Measurements from ENCODE around the gene GATC. TPM values are rescaled to one million over a fixed set of nuclear protein-coding genes. Genes with fewer than 3 reads are reported as not detected.

Gene GATC
- polyA plus RNA-seq (2013, experiment 1 of 2; ENCODE audit: insufficient read length) = 14.1 TPM
- polyA plus RNA-seq (2013, experiment 2 of 2; ENCODE audit: insufficient read length) = 15.6 TPM

- DNase-seq = peak; percentile 82
These were observed at the start of gene GATC, which contains the start of gene TRIAP1 for GRCh38 chr12:120445911-120446843. Gene GATC, plus strand, starts transcription at chr12:120446444. Its CDS starts 37 bp downstream, at chr12:120446481. Gene TRIAP1, minus strand, starts transcription at chr12:120446384. Its CDS starts 12 bp downstream, at chr12:120446372.

DNA sequence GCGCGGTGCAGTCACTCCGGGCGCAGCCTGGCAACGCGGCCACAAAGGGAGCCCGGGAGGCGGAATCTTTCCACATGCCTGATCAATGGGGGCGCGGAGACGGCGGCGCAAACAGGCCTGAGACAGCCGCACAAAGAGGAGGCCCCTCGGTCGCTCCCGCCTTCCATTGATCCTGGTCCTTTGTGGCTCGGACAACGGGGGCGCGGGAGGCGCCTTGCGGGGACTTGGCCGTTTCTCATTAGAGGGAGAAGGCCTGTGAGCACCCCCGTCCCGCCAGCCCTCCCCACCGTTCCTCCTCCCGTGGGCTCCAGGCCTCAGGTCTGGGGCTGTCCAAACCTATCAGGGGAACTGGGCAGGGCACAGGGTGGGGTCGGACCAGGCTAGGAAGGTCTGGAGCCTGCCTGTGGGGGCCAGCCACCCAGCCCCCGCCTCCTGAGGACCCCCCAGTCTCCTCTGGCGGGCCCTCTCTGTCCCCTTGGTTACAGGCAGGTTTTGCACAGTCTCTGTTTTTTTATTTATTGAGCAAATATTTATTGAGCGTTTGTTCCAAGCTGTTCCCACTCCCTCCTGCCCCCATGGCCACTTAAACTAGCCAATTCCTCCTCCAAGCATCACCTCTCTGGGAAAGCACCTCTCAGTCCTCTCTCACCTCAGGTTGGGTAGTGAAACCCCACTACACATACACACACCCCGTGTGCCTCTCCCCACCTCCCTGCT, 48.3 kb upstream of the GATC start:
- no peak for DNase-seq

- DNase-seq = peak; percentile 19
These were observed 46.7 kb upstream of the GATC start for GRCh38 chr12:120399531-120399930.

- DNase-seq = no peak
These were observed 44.0 kb upstream of the GATC start for GRCh38 chr12:120402217-120402616.

- DNase-seq = no peak
These were observed 42.4 kb upstream of the GATC start for GRCh38 chr12:120403869-120404268.

- DNase-seq = no peak
These were observed 42.0 kb upstream of the GATC start for GRCh38 chr12:120404271-120404670.

- no peak for DNase-seq
These were observed 40.2 kb upstream of the GATC start for GRCh38 chr12:120406069-120406468.

DNA sequence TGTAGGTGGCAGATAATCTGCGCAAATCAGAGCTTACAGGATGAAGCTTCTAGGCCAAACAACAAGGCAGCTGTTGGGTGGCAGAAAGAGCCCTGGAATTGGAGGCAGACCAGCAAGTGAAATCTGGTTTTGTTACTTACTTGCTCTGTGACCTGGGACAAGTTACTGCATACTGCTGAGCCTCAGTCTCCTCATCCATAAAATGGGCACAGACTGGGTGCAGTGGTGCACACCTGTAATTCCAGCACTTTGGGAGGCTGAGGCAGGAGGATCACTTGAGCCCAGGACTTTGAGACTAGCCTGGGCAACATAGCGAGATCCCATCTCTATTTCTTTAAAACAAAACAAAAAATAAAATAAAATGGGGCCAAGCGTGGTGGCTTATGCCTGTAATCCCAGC, 39.7 kb upstream of the GATC start:
- no peak for DNase-seq

DNA sequence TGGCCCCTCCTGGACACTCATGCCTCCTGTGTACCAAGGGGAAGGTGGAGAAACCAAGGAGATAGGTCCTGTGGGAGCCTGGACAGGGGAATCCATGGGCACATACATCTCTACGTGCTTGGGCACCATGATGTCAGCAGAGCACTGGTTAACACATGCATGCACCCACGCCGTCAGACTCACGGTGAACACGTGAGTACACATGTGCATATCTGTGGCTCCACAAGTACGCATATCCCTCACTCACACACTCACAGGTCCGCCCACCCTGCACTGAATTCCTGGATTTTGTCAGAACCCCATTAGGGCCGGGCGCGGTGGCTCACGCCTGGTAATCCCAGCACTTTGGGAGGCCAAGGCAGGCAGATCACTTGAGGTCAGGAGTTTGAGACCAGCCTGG, 37.5 kb upstream of the GATC start:
- DNase-seq = no peak

DNA sequence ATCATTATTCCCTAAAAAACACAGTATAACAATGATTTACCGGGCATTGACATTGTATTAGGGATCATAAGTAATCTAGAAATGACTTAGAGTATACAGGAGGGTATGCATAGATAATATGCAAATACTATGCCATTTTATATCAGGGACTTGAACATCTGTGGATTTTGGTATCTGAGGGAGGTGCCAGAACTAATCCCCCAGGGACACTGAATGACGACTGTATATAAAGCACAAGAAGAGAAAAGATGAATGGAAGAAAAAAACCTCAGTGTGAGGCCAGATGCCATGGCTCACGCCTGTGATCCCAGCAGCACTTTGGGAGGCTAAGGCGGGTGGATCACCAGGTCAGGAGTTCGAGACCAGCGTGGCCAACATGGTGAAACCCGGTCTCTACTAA, 33.8 kb upstream of the GATC start:
- no peak for DNase-seq

DNA sequence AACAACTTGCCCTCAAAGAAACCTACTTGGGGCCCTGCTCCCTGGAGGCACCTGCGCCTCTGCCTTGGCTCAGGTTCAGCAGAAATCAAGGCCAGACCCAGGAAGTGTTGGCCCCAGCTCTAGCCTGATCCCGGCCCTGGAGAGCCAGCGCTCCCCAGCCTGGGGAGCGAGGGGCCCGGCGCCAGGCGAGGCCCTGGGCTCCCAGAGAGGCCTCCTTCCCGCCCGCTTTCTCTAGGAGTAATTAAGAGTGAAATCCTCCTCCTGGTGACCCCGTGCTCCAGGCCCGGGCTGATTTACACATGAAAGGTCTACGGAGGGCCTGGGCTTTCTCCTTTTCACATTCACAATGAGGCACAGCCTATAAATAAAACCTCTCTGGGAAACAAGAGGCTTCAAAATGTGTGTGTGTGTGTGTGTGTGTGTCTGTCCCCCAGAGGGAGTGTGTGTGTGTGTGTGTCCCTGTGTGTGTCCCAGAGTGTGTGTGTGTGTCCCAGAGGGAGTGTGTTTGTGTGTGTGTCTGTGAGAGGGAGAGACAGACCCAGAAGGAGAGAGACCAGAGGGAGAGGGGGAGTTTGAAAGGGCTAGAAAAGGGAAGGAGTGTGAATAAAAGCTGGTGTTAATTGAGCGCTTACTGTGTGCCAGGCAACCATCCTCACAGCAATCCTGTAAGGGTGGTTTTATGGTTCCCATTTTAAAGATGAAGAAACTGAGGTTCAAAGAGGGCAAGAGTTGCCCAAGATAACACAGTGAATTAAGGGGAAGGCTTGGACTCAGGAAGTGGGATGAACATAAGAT, 32.1 kb upstream of the GATC start:
- no peak for DNase-seq

DNA sequence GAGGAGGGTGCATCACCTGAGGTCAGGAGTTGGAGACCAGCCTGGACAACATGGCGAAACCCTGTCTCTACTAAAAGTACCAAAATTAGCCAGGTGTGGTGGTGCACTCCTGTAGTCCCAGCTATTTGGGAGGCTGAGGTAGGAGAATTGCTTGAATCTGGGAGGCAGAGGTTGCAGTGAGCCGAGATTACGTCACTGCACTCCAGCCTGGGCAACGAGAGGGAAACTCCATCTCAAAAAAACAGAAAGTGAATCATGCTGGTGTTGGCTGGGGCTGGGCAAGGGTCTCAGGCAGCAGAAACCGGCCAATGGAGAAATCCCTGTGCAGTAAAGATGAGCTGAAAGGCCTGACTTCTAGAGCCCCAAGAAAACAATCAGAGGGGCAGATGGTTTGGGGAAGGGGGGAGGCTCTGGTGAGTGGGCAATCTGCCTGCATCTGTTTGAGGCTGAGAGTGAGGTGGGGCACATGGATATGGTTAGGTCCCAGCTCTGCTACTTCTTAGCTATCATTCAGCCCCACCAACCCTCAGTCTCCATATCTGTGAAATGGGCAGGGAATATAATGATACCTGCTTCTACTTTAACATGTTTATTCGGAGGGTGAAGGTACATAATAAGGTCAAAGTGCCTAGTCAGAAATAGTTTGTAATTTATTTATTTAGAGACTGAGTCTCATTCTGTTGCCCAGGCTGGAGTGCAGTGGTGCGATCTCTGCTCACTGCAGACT, 29.6 kb upstream of the GATC start:
- no peak for DNase-seq

DNA sequence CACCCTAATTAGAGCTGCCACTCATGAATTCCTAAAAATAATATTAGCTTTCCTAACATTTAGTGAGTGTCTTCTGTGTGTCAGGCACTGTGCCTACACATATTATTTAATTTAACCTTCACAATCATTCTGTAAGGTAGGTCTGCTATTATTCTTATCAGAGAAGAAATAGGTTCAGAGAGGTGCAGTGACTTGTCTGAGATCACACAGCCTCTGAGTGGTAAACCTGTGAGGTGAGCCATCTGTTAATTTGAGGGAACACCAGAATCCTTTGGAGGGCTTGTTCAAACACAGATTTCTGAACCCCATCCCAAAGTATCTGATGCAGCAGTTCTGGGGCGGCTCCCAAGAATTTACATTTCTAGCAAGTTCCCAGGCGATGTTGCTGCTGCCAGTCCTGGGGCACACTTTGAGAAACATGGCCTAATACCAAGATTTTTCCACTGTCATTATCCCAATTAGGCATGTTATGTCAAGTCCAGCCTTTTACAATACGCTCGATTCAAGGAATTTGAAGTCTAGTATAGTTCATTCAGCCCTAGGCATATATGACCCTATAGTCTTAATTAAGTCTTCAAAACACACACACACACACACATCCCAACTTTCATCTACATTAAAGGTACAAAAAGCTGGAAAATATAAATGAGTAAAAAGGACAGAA, 28.2 kb upstream of the GATC start:
- no peak for DNase-seq

DNA sequence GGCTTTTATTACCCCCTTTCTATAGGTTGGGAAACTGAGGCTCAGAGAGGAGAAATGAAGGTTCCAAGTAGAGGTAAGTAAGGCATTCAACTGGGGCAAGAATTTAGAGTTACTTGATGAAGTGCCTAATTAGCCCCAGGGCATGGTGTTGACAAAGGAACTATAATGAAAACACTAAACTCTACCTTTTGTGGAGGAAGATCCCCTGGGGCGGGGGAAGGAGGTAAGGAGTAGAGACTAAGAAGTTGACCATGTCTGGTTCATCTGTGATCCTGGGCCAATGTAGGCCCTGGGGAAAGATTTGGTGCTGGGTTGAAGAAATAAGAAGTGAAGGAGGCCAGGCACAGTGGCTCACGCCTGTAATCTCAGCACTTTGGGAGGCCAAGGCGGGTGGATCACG, 24.5 kb upstream of the GATC start:
- DNase-seq = no peak

DNA sequence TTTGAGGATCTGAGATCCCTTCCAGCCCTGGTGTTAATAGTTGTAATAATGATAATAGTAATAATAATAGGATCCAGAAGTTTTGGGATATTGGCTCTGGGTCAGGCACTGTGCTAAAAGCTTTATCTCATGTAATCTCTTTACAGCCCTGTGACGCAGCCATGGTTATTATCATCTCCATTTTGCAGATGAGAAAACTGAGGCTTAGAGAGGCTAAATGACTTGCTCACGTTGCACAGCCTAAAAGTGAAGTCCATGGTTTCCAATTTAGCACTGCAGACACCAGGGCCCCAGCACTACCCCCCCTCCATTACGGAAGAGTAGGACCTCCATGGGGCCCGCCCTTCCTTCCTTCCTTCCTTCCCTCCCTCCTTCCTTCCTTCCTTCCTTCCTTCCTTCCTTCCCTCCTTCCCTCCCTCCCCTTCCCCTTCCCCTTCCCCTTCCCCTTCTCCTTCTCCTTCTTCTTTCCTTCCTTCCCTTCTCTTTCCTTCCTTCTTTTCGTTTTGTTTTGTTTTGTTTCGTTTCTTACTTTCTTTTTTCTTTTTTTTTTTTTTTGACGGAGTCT, 23.3 kb upstream of the GATC start:
- DNase-seq = no peak

GRCh38 chr12:120425797-120426196, 20.4 kb upstream of the GATC start:
- DNase-seq = no peak

GRCh38 chr12:120428597-120429229, 17.5 kb upstream of the GATC start:
- no peak for DNase-seq

DNA sequence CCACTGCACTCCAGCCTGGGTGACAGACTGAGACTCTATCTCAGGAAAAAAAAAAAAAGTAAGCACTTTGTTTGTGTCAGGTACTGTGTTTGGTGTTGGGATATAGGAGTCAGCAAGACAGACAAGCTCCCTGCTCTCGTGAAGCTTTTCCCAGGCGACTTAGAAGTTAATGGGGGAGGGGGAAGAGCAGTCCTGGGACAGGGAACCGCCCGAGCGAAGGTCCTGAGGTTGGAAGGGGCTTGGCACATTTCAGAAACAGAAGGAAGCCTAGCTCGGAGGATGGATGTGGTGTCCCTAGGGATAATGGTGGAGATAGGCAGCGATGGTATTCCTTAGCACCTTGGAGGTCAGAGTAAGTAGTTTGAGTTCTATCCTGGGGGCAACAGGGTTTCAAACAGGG, 16.9 kb upstream of the GATC start:
- DNase-seq = no peak

DNA sequence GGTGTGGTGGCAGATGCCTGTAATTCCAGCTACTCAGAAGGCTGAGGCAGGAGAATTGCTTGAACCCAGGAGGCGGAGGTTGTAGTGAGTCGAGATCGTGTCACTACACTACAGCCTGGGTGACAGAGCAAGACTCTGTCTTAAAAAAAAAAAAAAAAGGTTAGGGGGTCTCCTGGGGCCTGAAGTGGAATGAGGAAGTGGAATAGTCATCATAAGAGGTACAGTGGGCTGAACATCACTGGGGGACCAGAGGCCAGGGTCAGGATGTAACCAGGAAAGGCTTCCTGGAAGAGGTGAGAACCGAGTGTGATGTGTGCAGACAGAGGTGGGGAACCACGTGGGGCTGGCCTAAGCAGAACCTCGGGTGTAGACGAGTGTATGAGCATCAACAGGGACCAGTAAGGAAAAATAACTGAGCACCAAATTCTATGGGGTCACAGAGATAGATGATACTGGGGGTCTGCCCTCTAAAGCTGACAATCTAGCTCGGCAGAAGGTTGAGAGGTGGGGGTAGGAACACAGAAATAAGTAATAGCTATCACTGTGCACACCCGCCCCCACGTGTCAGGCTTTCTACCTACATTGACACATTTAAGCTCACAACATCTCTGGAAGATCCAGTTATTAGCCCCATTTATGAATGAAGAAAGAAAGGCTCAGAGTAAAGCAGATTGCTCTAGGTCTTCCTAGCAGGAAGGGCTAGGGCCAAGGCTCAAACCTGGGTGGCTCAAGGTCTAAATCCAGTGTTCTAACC, 13.3 kb upstream of the GATC start:
- DNase-seq = no peak

All from fibroblast of skin of scalp (primary cell).